Prostate gland (tissue), 2 donors: ENCODE data around the gene HLTF. TPM values are rescaled to one million over a fixed set of nuclear protein-coding genes. Genes with fewer than 3 reads are reported as not detected.

Experiments
- DNase-seq: peaks from one replicate; pipeline ENCODE4 v3.0.0-alpha.2; 2019; ENCODE audit warnings: low spot score
- H3K27ac ChIP-seq, 2 donors: fragments of 200-600 bp; sonication (generic); 2 replicates each; pipeline ENCODE4 v1.5.1; 2017 to 2019
- H3K27me3 ChIP-seq: fragments of 200-600 bp; sonication (generic); replicated peaks from 2 replicates; pipeline ENCODE4 v1.5.1; 2019; ENCODE audit not compliant: insufficient read depth
- H3K36me3 ChIP-seq, 2 donors: fragments of 200-600 bp; sonication (generic); 1 replicate in 1 of 2; 2 replicates in 1 of 2; pipeline versions ENCODE4 v1.5.1 to v1.8.1; 2017 to 2019
- H3K4me1 ChIP-seq: fragments of 200-600 bp; sonication (generic); replicated peaks from 2 replicates; pipeline ENCODE4 v1.5.1; 2019
- H3K4me3 ChIP-seq, 2 donors: fragments of 200-600 bp; sonication (generic); 2 replicates each; pipeline ENCODE4 v1.5.1; 2017 to 2019
- H3K9me3 ChIP-seq: fragments of 200-600 bp; sonication (generic); 2 replicates; pipeline ENCODE4 v1.5.1; 2017
- POLR2A ChIP-seq: fragments of 450-650 bp; IDR thresholded peaks from one replicate; pipeline ENCODE4 v1.6.1; 2016; ENCODE audit warnings: antibody characterized with exemption, mild to moderate bottlenecking
- POLR2AphosphoS5 ChIP-seq: sonication (generic); formaldehyde crosslinking; IDR thresholded peaks from one replicate; pipeline ENCODE4 v1.6.1; 2017; ENCODE audit warnings: antibody characterized with exemption
- WGBS: methylation state at CpG from one replicate; pipeline ENCODE4 v1.1.5; 2018; 5-methylcytosine and 5-hydroxymethylcytosine counted together
- intact Hi-C: fragments of 100-400 bp; cut with DNase I; formaldehyde crosslinking; loops from one replicate; pipeline ENCODE4 v1.14.2; 2022
- total RNA-seq, 2 donors: library from RNA; depleted of rRNA; stranded (reverse); fragments of >200 nt; gene quantifications; one replicate each; pipeline ENCODE4 v1.1.0, GENCODE V29; 2016
- TF ChIP-seq, protein P1 (sequence below), 4 experiments: fragments of 200-600 bp in 2 of 4; fragments of 450-650 bp in 2 of 4; sonication (generic) in 2 of 4; IDR thresholded peaks; 1 replicate in 3 of 4; 2 replicates in 1 of 4; pipeline ENCODE4 v1.5.1; 2016 to 2019; ENCODE audit warnings: antibody characterized with exemption in 4 of 4, mild to moderate bottlenecking in 2 of 4, moderate library complexity in 2 of 4

The HLTF gene
- total RNA-seq, 2 donors from 2014 or later = 29.9 to 171 TPM

DNA sequence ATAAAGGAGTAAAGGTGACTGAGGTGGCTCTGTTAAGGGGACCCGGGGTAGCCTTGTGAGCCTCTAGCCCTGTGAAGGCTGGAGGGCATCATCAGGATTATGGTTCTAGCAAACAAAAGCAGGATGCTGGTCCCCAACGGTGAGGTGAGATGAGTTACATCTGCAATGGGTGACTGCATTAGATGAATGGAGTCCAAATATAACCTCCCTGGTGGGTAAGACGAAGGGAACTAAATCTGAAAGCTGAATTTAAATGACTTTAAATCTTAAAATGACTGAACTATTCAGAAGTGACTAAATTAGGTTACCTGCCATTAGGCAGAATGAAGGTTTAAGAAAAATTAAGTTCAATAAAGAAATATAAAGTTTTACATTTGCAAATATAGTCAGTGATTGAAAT is 4.6 kb upstream of the HLTF start:
- no peaks in the 10 kb centered on the region for H3K27me3 ChIP-seq
- H3K4me3 ChIP-seq = no peak overlapping the region
- no peaks in the 10 kb centered on the region for H3K9me3 ChIP-seq
- 74% methylated on average over 3 of the region's 3 CpGs for WGBS
- no peak for DNase-seq
- no peak overlapping the region for H3K27ac ChIP-seq
- no peaks in the 10 kb centered on the region for H3K4me1 ChIP-seq
- H3K36me3 ChIP-seq = no peaks in the 10 kb centered on the region
- TF ChIP-seq, protein P1, sequence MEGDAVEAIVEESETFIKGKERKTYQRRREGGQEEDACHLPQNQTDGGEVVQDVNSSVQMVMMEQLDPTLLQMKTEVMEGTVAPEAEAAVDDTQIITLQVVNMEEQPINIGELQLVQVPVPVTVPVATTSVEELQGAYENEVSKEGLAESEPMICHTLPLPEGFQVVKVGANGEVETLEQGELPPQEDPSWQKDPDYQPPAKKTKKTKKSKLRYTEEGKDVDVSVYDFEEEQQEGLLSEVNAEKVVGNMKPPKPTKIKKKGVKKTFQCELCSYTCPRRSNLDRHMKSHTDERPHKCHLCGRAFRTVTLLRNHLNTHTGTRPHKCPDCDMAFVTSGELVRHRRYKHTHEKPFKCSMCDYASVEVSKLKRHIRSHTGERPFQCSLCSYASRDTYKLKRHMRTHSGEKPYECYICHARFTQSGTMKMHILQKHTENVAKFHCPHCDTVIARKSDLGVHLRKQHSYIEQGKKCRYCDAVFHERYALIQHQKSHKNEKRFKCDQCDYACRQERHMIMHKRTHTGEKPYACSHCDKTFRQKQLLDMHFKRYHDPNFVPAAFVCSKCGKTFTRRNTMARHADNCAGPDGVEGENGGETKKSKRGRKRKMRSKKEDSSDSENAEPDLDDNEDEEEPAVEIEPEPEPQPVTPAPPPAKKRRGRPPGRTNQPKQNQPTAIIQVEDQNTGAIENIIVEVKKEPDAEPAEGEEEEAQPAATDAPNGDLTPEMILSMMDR (IDR thresholded peaks at IDR 0.05) = no peak
- TF ChIP-seq POLR2A (no peak), POLR2AphosphoS5 (no peak)
- intact Hi-C loops = no loop called here

DNA sequence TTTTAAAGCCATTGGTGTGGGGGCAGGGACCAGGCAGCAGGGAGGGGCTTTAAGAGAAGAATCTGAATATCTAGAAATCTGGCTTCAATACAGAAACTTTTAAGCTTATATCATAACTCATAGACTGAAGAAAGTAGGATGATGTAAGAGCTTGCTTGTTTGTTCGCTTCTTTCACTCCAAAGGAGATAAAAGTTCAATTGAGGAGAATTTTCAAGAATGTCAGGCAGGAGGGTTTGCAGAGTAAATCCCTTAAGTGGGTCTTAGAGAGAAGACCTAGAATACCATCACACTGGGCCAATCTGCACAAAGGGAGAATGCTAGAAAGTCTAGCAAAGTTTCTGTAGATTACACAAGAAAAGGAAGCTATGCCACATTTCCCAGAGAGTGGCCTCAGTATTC is 4.1 kb upstream of the HLTF start:
- WGBS = 97% methylated on average over 1 of the region's 1 CpG
- intact Hi-C loops = no loop called here
- H3K4me3 ChIP-seq = no peak overlapping the region
- H3K9me3 ChIP-seq = no peaks in the 10 kb centered on the region
- no peaks in the 10 kb centered on the region for H3K36me3 ChIP-seq
- H3K4me1 ChIP-seq = no peaks in the 10 kb centered on the region
- H3K27me3 ChIP-seq = no peaks in the 10 kb centered on the region
- DNase-seq = no peak
- no peak overlapping the region for H3K27ac ChIP-seq
- TF ChIP-seq, protein P1 (IDR thresholded peaks at IDR 0.05) = no peak
- TF ChIP-seq POLR2A (no peak), POLR2AphosphoS5 (no peak)

DNA sequence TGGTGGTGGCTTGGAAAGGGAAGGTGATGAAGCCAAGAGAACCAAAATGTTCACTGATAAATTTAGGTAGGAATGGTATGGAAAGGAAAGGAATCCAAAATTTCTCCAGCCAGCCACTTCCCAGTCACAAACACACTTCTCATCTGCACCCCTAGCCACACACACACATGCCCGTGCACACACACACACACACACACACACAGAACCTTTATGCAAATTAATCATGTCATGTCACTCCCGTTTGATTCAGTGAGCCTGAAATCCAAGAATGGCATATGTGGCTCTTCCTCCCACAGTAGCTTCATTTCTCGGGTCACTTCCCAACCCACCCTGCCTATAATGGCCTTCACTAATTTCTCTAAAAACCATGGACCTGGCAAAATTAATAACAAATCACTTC is 3.1 kb upstream of the HLTF start:
- DNase-seq = no peak
- TF ChIP-seq, protein P1 (IDR thresholded peaks at IDR 0.05) = no peak
- TF ChIP-seq POLR2A (no peak), POLR2AphosphoS5 (no peak)
- WGBS = 70% methylated on average over 3 of the region's 3 CpGs
- intact Hi-C loops = loop anchor here (5.0 to 10.0 kb wide), 2 partner anchors 43 to 75 kb away; no protein-coding TSS in a partner anchor
- Histone ChIP-seq H3K27ac (no peak overlapping the region), H3K36me3 (no peaks in the 10 kb centered on the region), H3K9me3 (no peaks in the 10 kb centered on the region), H3K4me3 (no peak overlapping the region), H3K4me1 (no peaks in the 10 kb centered on the region), H3K27me3 (no peaks in the 10 kb centered on the region)

DNA sequence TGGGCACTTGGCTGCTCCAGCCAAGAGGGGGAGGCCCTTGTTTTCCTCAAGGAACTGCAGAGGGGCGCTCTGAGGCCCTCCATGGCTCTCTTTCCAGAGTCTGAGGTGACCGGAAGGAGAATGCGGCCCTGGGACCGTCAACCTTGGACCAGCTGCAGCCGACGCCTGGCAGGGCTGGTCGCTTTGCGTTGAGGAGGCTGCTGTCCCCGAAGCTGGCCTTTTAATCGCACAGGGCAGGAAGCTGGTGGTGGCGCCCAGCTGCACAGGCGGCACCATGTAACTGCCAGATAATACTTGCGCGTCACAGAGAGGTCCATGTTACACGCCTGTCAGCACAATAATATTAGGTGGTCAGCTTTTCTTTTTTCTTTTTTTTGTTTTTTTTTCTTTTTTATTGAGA is 875 bp upstream of the HLTF start:
- Histone ChIP-seq H3K27ac (no peak overlapping the region), H3K36me3 (no peaks in the 10 kb centered on the region), H3K27me3 (no peaks in the 10 kb centered on the region), H3K4me3 (no peak overlapping the region), H3K9me3 (no peaks in the 10 kb centered on the region), H3K4me1 (no peaks in the 10 kb centered on the region)
- intact Hi-C loops = loop anchor here (5.0 to 10.0 kb wide), 2 partner anchors 45 to 72 kb away; no protein-coding TSS in a partner anchor
- TF ChIP-seq, protein P1 (IDR thresholded peaks at IDR 0.05) = no peak
- TF ChIP-seq POLR2A = no peak
- TF ChIP-seq POLR2AphosphoS5 = no peak
- DNase-seq = no peak
- 96% methylated on average over 15 of the region's 15 CpGs for WGBS

DNA sequence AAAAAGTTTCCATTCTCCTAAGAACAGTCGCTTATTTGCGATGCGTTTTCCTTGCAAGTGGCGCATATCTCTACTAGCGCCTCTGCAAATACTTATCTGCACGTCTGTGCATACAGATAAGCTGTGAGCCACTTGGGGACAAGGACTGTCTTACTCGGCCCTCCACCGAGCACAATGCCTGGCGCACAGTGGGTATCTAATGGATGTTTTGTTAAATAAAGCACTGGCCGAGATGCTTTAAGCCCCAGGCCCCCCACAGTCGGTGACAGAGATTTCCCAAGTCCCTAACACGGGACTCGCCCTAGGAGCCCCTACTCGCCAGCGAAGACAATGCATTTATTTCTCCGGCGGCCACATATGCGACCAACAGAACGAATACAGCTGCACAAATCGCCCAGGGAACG is 503 bp downstream of the HLTF start:
- H3K9me3 ChIP-seq = no peaks in the 10 kb centered on the region
- TF ChIP-seq, protein P1 (IDR thresholded peaks at IDR 0.05) = no peak
- TF ChIP-seq POLR2AphosphoS5 (no peak), POLR2A (no peak)
- no peaks in the 10 kb centered on the region for H3K4me1 ChIP-seq
- H3K36me3 ChIP-seq = no peaks in the 10 kb centered on the region
- peak overlapping the region; percentile 67 to 75 for H3K4me3 ChIP-seq
- WGBS = 0% methylated on average over 21 of the region's 21 CpGs
- peak overlapping the region; percentile 73 to 77 for H3K27ac ChIP-seq
- H3K27me3 ChIP-seq = no peaks in the 10 kb centered on the region
- DNase-seq = peak; percentile 19
- intact Hi-C loops = loop anchor here (5.0 to 10.0 kb wide), 2 partner anchors 46 to 71 kb away; no protein-coding TSS in a partner anchor
